Adrenal gland (tissue), 12 donors: ENCODE results near the gene ZNF780A. TPM values are rescaled to one million over a fixed set of nuclear protein-coding genes. Genes with fewer than 3 reads are reported as not detected.
"Not testable (repeated sequence)": the region's sequence is repeated elsewhere in the genome, so short reads cannot be mapped to it uniquely, and the experiment has no call there.

Experiments
- DNase-seq, 7 donors: peaks; one replicate each; pipeline ENCODE4 v3.0.0-alpha.2; 2019 to 2020
- H3K27ac ChIP-seq, 5 donors: fragments of 200-600 bp; sonication (generic) in 4 of 5; 1 replicate in 3 of 5; 2 replicates in 2 of 5; pipeline versions ENCODE4 v1.5.1 to v1.8.0; 2016 to 2020; ENCODE audit warnings: mild to moderate bottlenecking in 1 of 5
- H3K27me3 ChIP-seq: fragments of 200-600 bp; 2 replicates; pipeline ENCODE4 v1.8.0; 2021
- H3K36me3 ChIP-seq, 2 donors: fragments of 200-600 bp; replicated peaks in 1 of 2; 1 replicate in 1 of 2; 2 replicates in 1 of 2; pipeline versions ENCODE4 v1.5.1 to v1.8.0; 2018 to 2022
- H3K4me1 ChIP-seq, 2 donors: fragments of 200-600 bp; replicated peaks in 1 of 2; 1 replicate in 1 of 2; 2 replicates in 1 of 2; pipeline versions ENCODE4 v1.5.1 to v1.8.0; 2018 to 2021
- H3K4me3 ChIP-seq, 4 donors: fragments of 200-600 bp; sonication (generic) in 3 of 4; one replicate each; pipeline ENCODE4 v1.5.1; 2016 to 2018
- H3K9me3 ChIP-seq, 3 donors: fragments of 200-600 bp; sonication (generic) in 1 of 3; replicated peaks in 1 of 3; 1 replicate in 2 of 3; 2 replicates in 1 of 3; pipeline versions ENCODE4 v1.5.1 to v1.8.0; 2016 to 2021
- POLR2A ChIP-seq, 2 donors: fragments of 450-650 bp; IDR thresholded peaks; one replicate each; pipeline ENCODE4 v1.6.1; 2017; ENCODE audit warnings: antibody characterized with exemption in 2 of 2, mild to moderate bottlenecking in 2 of 2, moderate library complexity in 1 of 2
- WGBS, 4 donors: extraction: QIAGEN DNeasy Blood & Tissue Kit in 2 of 4; methylation state at CpG; one replicate each; pipeline versions ENCODE4 v1.1.5 to v1.1.7; 2013 to 2017; 5-methylcytosine and 5-hydroxymethylcytosine counted together
- intact Hi-C, 2 donors: fragments of 100-400 bp; cut with DNase I; formaldehyde crosslinking; loops; one replicate each; pipeline versions ENCODE4 v1.14.1 to v1.15.0; 2022 to 2023
- polyA plus RNA-seq, 3 donors: library from polyadenylated mRNA; stranded (reverse); fragments of 200-250 nt in 2 of 3; fragments of 350-450 nt in 1 of 3; fragmentation: Illumina TruSeq in 1 of 3; extraction: RNeasy Lipid Tissue Mini Kit (QIAGEN cat#74804) in 1 of 3; gene quantifications; one replicate each; pipeline ENCODE4 v1.2.3, GENCODE V29; 2013 to 2014
- total RNA-seq, 9 donors: library from RNA; depleted of rRNA in 4 of 9; stranded (reverse); fragments of >200 nt in 4 of 9; fragments of 120-200 nt in 1 of 9; fragmentation: NEBNext Ultra II Directional in 1 of 9; extraction: Animal tissue kit (Norgen Biotek cat#: 25700) in 1 of 9; gene quantifications; one replicate each; pipeline versions ENCODE4 v1.1.0 to v1.2.4, GENCODE V29; 2013 to 2023
- TF ChIP-seq, protein P1 (sequence below), 6 experiments: fragments of 450-650 bp in 4 of 6; fragments of 200-600 bp in 2 of 6; sonication (generic) in 1 of 6; IDR thresholded peaks; 1 replicate in 5 of 6; 2 replicates in 1 of 6; pipeline versions ENCODE4 v1.5.1 to v1.8.0; 2016 to 2021; ENCODE audit warnings: antibody characterized with exemption in 6 of 6, mild to moderate bottlenecking in 2 of 6, moderate library complexity in 1 of 6
- donor health status: healthy with polysubstance abuse.
- donor health status: Bipolar disorder and iron deficiency.
- donor health status: DM: yes; HTN: yes; CAD: no.
- donor health status: DM: no; HTN: no; CAD: no.
- donor health status: DM: no; HTN: no; CAD: no.
- donor health status: DM: yes; HTN: yes; CAD: no.

ZNF780A gene
- total and polyA plus RNA-seq, 12 donors = 12.9 to 65.6 (median 22.9) TPM

DNA sequence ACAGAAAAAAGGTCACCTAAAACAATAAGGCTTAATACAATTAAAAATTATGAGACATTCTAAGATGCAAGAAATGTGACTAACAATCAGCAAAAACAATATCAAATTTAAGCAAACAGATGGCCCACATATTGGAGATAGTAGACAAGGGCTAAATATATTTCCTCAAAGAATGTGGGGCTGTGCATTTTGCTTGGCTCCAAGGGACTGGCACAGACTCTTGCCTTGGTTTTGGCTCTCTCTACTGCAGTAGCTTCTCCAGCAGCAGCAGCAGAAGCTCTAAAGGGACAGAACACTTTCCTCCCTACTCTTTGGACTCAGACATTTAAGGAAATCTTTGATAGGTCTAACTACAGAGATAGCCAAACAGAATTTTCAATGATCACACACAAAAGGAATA, 38.2 kb upstream of the ZNF780A start:
- Histone ChIP-seq H3K36me3 (no peaks in the 10 kb centered on the region), H3K27me3 (peaks cover 7% of the 10 kb centered on the region), H3K4me3 (no peak overlapping the region), H3K27ac (no peak overlapping the region), H3K9me3 (peaks cover 0 to 3% (median 0%) of the 10 kb centered on the region in 3 donors), H3K4me1 (no peaks in the 10 kb centered on the region)
- no peak for DNase-seq
- no peak for TF ChIP-seq POLR2A (IDR thresholded peaks at IDR 0.05)
- TF ChIP-seq, protein P1, sequence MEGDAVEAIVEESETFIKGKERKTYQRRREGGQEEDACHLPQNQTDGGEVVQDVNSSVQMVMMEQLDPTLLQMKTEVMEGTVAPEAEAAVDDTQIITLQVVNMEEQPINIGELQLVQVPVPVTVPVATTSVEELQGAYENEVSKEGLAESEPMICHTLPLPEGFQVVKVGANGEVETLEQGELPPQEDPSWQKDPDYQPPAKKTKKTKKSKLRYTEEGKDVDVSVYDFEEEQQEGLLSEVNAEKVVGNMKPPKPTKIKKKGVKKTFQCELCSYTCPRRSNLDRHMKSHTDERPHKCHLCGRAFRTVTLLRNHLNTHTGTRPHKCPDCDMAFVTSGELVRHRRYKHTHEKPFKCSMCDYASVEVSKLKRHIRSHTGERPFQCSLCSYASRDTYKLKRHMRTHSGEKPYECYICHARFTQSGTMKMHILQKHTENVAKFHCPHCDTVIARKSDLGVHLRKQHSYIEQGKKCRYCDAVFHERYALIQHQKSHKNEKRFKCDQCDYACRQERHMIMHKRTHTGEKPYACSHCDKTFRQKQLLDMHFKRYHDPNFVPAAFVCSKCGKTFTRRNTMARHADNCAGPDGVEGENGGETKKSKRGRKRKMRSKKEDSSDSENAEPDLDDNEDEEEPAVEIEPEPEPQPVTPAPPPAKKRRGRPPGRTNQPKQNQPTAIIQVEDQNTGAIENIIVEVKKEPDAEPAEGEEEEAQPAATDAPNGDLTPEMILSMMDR (IDR thresholded peaks at IDR 0.05) = no peak
- intact Hi-C loops = no loop called here

DNA sequence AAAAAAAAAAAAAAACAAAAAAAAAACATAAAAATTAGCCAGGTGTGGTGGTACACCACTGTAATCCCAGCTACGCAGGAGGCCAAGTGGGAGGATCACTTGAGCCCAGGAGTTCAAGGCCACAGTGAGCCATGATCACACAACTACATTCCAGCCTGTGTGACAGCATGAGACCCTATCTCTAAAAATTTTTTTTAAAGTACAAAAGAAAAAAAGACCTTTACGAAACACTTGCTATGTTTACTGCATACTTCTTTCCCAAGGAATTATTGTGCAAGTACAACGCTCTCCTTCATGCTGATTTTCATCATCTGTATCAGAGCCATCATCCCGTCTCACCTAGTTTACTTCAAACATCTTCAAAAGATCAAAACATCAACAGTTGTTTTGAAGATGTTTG, 28.6 kb upstream of the ZNF780A start:
- Histone ChIP-seq H3K27ac (no peak overlapping the region), H3K27me3 (no peaks in the 10 kb centered on the region), H3K36me3 (no peaks in the 10 kb centered on the region), H3K4me1 (no peaks in the 10 kb centered on the region), H3K9me3 (no peaks in the 10 kb centered on the region), H3K4me3 (no peak overlapping the region)
- 84 to 87% (median 85%) methylated on average over 4 of the region's 4 CpGs for WGBS, 4 donors
- DNase-seq = no peak
- no peak for TF ChIP-seq POLR2A (IDR thresholded peaks at IDR 0.05)
- TF ChIP-seq, protein P1 (IDR thresholded peaks at IDR 0.05) = no peak
- intact Hi-C loops = no loop called here

DNA sequence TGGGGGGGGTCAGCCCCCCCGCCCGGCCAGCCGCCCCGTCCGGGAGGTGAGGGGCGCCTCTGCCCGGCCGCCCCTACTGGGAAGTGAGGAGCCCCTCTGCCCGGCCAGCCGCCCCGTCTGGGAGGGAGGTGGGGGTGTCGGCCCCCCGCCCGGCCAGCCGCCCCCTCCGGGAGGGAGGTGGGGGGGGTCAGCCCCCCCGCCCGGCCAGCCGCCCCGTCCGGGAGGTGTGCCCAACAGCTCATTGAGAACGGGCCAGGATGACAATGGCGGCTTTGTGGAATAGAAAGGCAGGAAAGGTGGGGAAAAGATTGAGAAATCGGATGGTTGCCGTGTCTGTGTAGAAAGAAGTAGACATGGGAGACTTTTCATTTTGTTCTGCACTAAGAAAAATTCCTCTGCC, 27.9 kb upstream of the ZNF780A start:
- 87 to 90% (median 89%) methylated on average over 8 to 15 of the region's 25 CpGs; no CpG with 5 or more reads in 1 of the 4 donors for WGBS, 4 donors
- H3K4me1 ChIP-seq, H3K27ac ChIP-seq, H3K9me3 ChIP-seq, DNase-seq, intact Hi-C loops, H3K27me3 ChIP-seq, H3K4me3 ChIP-seq, H3K36me3 ChIP-seq: not testable (repeated sequence)

DNA sequence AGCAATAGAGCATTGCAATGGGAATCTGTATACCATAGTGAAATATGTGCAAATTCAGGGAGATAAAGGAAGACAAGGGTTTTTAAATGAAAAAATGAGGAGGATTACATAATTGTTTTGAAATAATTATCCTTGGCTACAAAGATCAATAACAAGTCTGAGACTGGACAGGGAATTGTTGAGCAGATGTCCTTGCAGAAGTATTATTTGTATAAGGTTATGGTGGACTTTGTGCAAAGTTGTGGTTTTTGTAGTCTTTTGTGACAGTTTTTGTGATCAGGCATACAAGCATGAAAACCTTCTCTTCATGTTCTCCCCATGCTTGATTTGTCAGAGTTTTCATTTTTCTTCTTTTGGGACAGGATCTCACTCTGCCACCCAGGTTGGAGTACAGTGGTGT, 25.3 kb upstream of the ZNF780A start:
- Histone ChIP-seq H3K36me3 (no peaks in the 10 kb centered on the region), H3K4me3 (no peak overlapping the region), H3K9me3 (no peaks in the 10 kb centered on the region), H3K27ac (no peak overlapping the region), H3K27me3 (no peaks in the 10 kb centered on the region), H3K4me1 (no peaks in the 10 kb centered on the region)
- intact Hi-C loops = no loop called here
- TF ChIP-seq POLR2A (IDR thresholded peaks at IDR 0.05) = no peak
- TF ChIP-seq, protein P1 (IDR thresholded peaks at IDR 0.05) = no peak
- DNase-seq = no peak

DNA sequence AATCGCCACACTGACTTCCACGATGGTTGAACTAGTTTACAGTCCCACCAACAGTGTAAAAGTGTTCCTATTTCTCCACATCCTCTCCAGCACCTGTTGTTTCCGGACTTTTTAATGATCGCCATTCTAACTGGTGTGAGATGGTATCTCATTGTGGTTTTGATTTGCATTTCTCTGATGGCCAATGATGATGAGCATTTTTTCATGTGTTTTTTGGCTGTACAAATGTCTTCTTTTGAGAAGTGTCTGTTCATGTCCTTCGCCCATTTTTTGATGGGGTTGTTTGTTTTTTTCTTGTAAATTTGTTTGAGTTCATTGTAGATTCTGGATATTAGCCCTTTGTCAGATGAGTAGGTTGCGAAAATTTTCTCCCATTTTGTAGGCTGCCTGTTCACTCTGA, 23.4 kb upstream of the ZNF780A start:
- WGBS, 4 donors = 76 to 97% (median 88%) methylated on average over 1 to 4 of the region's 6 CpGs

DNA sequence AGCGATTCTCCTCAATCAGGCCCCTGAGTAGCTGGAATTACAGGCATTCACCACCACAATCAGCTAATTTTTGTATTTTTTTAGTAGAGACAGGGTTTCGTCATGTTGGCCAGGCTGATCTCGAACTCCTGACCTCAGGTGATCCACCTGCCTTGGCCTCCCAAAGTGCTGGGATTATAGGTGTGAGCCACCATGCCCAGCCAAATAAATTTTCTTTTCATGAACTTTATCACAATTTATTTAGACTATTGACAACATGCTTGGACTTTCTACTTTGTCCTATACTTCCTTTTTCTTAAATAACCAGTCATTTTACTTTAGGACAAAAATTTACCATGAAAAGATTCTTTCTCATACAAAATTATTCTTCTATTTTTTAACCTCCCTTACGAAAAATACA, 21.5 kb upstream of the ZNF780A start:
- H3K4me3 ChIP-seq, H3K4me1 ChIP-seq, H3K9me3 ChIP-seq, H3K36me3 ChIP-seq, H3K27ac ChIP-seq, H3K27me3 ChIP-seq, DNase-seq, intact Hi-C loops: not testable (repeated sequence)
- WGBS, 4 donors = 54 to 63% (median 60%) methylated on average over 4 of the region's 4 CpGs

More for the DNA sequence above, 23.4 kb upstream of the ZNF780A start:
- DNase-seq, H3K9me3 ChIP-seq, H3K4me1 ChIP-seq, intact Hi-C loops, H3K27me3 ChIP-seq, H3K36me3 ChIP-seq, H3K27ac ChIP-seq, H3K4me3 ChIP-seq: not testable (repeated sequence)
